Pancreas (tissue), 10 donors: ENCODE measurements around the gene CCNI2. TPM values are rescaled to one million over a fixed set of nuclear protein-coding genes. Genes with fewer than 3 reads are reported as not detected.

Source experiments
- ATAC-seq, 4 donors: fragments of 200-7000 bp; cut with Tn5 transposase; one replicate each; pipeline versions ENCODE4 v1.8.0 to v1.9.1; 2020; ENCODE audit warnings: mild to moderate bottlenecking in 4 of 4, moderate library complexity in 4 of 4
- DNase-seq, 6 donors: peaks; one replicate each; pipeline ENCODE4 v3.0.0-alpha.2; 2020
- FAIRE-seq: peaks from 2 replicates; lab custom pipeline; 2012; peaks lifted over from hg19 to GRCh38; lab: Jason Lieb, UNC
- H3K27ac ChIP-seq, 4 donors: fragments of 200-600 bp; sonication (generic); 1 replicate in 3 of 4; 2 replicates in 1 of 4; pipeline versions ENCODE4 v1.5.0 to v1.8.0; 2020
- H3K27me3 ChIP-seq, 4 donors: fragments of 200-600 bp; one replicate each; pipeline ENCODE4 v1.8.0; 2021
- H3K36me3 ChIP-seq, 3 donors: fragments of 200-600 bp; sonication (generic) in 1 of 3; one replicate each; pipeline versions ENCODE4 v1.5.0 to v1.8.0; 2020 to 2021
- H3K4me1 ChIP-seq, 3 donors: fragments of 200-600 bp; one replicate each; pipeline ENCODE4 v1.8.0; 2021
- H3K4me3 ChIP-seq, 4 donors: fragments of 200-600 bp; sonication (generic) in 2 of 4; one replicate each; pipeline versions ENCODE4 v1.5.0 to v1.8.0; 2020 to 2021
- H3K9me3 ChIP-seq, 4 donors: fragments of 200-600 bp; one replicate each; pipeline ENCODE4 v1.8.0; 2021
- WGBS, 2 donors: extraction: QIAGEN DNeasy Blood & Tissue Kit; methylation state at CpG; one replicate each; pipeline ENCODE4 v1.1.7; 2013; 5-methylcytosine and 5-hydroxymethylcytosine counted together
- intact Hi-C, 3 donors: fragments of 100-400 bp; cut with DNase I; formaldehyde crosslinking; loops; one replicate each; pipeline versions ENCODE4 v1.11.1 to v1.14.2; 2022
- polyA plus RNA-seq, 2 donors: library from polyadenylated mRNA; stranded (reverse); fragments of 200-250 nt; gene quantifications; one replicate each; pipeline ENCODE4 v1.2.3, GENCODE V29; 2013
- total RNA-seq, 6 donors: library from RNA; stranded (reverse); fragmentation: NEBNext Ultra II Directional in 4 of 6; extraction: Animal tissue kit (Norgen Biotek cat#: 25700) in 4 of 6; gene quantifications; one replicate each; pipeline versions ENCODE4 v1.2.1 to v1.2.4, GENCODE V29; 2021 to 2023
- TF ChIP-seq, protein P1 (sequence below), 4 donors: fragments of 200-600 bp; sonication (generic) in 3 of 4; IDR thresholded peaks; one replicate each; pipeline versions ENCODE4 v1.5.0 to v1.8.0; 2021; ENCODE audit warnings: antibody characterized with exemption in 4 of 4
- donor health status: healthy with polysubstance abuse.
- donor health status: DM: no; HTN: no; CAD: no; lungs with moderate emphysema.
- donor health status: DM: no; HTN: no; CAD: no.
- donor health status: control.
- donor health status: control.
- donor health status: Bipolar disorder and iron deficiency.
- donor health status: DM: yes; HTN: yes; CAD: no.
- donor health status: DM: no; HTN: no; CAD: no.
- donor health status: DM: no; HTN: no; CAD: no.
- donor health status: DM: yes; HTN: yes; CAD: no.

Gene CCNI2
- total and polyA plus RNA-seq, 8 donors, result 0.69 to 4.4 (median 1.3) TPM

DNA sequence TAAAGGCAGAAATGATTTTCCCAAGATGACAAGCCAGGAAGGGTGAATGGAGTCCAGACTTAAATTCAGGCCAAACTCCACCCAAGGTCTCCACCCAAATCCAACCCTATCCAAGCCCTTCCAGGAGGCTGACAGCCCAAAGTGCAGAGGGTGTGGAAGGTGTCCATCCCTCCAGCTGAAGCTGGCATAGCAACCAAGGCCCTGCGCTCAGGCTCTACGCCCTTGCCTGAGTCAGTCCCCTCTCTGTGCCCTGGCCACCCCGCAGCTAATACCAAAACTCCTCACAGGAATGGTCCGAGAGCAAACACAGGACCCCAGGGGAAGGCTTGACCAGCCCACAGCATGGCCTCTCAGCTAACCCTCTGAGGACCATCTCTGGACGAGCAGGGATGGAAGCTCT, 27.7 kb downstream of the CCNI2 start:
- Histone ChIP-seq H3K27me3 (no peaks in the 10 kb centered on the region), H3K36me3 (no peaks in the 10 kb centered on the region), H3K4me3 (peak overlapping the region in 1 of 4 donors; percentile 92), H3K9me3 (no peaks in the 10 kb centered on the region), H3K4me1 (peaks cover 0 to 14% (median 6%) of the 10 kb centered on the region in 3 donors), H3K27ac (no peak overlapping the region)
- DNase-seq, result no peak
- no peak for FAIRE-seq
- TF ChIP-seq, protein P1, sequence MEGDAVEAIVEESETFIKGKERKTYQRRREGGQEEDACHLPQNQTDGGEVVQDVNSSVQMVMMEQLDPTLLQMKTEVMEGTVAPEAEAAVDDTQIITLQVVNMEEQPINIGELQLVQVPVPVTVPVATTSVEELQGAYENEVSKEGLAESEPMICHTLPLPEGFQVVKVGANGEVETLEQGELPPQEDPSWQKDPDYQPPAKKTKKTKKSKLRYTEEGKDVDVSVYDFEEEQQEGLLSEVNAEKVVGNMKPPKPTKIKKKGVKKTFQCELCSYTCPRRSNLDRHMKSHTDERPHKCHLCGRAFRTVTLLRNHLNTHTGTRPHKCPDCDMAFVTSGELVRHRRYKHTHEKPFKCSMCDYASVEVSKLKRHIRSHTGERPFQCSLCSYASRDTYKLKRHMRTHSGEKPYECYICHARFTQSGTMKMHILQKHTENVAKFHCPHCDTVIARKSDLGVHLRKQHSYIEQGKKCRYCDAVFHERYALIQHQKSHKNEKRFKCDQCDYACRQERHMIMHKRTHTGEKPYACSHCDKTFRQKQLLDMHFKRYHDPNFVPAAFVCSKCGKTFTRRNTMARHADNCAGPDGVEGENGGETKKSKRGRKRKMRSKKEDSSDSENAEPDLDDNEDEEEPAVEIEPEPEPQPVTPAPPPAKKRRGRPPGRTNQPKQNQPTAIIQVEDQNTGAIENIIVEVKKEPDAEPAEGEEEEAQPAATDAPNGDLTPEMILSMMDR (IDR thresholded peaks at IDR 0.05), result no peak
- ATAC-seq, result no peak
- intact Hi-C loops, result no loop called here
- WGBS, 2 donors, result 87 to 94% methylated on average over 5 of the region's 5 CpGs

DNA sequence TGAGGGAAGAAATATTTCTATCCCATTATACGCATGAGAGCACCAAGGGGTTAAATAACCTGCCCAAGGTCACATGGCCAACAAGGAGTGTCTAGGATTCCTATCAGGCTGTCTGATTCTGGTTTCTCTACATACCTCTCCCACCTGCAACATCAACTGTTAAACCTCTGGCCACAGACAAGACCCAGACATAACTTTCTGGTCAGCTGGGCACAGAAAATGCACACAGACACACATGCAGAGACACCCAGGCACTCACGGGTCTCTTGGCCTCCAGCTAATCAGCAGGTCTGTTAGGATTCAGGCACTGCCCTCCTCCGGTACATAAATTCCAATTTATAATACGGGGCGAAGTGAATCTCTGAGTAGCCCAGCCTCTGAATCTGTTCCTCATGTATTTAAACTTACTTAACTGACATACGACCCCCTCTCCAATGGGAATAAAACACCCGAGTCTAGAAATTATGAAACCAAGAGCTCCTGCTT, 28.3 kb downstream of the CCNI2 start:
- Histone ChIP-seq H3K4me3 (peak overlapping the region in 2 of 4 donors; percentile 89 to 92), H3K4me1 (peaks cover 0 to 14% (median 6%) of the 10 kb centered on the region in 3 donors), H3K9me3 (no peaks in the 10 kb centered on the region), H3K27me3 (no peaks in the 10 kb centered on the region), H3K27ac (no peak overlapping the region), H3K36me3 (no peaks in the 10 kb centered on the region)
- DNase-seq (no peak), ATAC-seq (peak; percentile 12 to 55 (median 24)), FAIRE-seq (no peak)
- intact Hi-C loops, result no loop called here
- WGBS, 2 donors, result 16 to 23% methylated on average over 7 of the region's 7 CpGs
- TF ChIP-seq, protein P1 (IDR thresholded peaks at IDR 0.05), result no peak

DNA sequence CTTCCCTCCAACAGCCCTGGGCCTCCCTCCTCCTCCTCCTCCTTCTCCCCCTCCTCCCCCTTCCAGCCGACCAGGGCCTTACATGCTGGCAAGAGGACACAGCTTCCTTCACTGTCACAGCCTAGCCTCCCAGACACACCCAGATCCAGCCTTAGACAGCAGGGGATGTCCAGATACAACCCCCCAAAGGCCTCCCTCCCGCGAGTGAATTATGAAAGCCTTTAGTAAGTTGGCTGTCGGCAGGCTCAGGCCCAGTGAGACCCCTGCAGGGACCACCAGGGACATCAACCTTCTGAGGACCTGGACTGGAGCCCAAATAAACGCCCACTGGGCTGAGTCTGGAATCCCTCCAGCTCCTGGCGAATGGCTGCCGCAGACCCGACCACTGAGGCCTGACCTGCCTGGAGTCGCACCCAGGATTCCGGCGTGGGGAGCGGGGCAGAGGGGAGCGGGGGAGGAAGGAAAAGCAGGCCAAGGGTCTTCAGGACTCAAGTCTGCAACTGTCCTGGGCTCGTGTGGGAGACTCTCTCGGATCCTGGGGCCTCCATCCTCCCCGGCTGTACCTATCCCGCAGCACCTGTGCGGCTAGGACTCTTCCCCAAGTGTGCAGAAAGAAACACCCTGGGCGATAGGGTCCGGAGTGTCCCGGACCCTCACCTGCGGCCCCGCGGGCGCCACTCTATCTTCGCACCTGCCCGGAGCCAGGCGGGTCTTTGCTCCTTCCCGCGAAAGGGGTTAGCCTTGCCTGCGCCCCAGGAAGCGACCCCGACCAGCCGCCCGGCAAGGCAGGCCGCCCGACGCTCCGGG, 29.1 kb downstream of the CCNI2 start:
- 4 to 7% methylated on average over 27 to 39 of the region's 39 CpGs for WGBS, 2 donors

DNA sequence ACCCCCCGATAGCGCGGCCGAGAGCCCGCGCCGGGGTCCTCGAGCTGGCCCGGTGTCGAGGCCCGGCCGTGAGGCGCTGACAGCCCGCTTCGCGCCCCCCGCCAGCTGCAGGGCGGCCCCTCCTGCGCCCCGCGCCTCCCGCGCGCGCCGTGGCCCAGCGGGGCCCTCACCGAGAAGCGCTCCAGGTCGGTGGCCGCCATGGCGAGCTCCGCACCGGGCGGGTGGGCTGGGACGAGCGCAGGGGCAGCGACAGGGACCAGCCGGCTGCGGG, 29.6 kb downstream of the CCNI2 start:
- intact Hi-C loops, result no loop called here
- TF ChIP-seq, protein P1 (IDR thresholded peaks at IDR 0.05), result no peak
- WGBS, 2 donors, result 0 to 1% methylated on average over 19 to 40 of the region's 40 CpGs
- no peaks in the 10 kb centered on the region for H3K9me3 ChIP-seq
- ATAC-seq, result peak in 1 of 4 donors; percentile 37
- no peaks in the 10 kb centered on the region for H3K27me3 ChIP-seq
- H3K4me1 ChIP-seq, result peaks cover 0 to 14% (median 6%) of the 10 kb centered on the region in 3 donors
- peak overlapping the region; percentile 35 to 80 (median 68) for H3K27ac ChIP-seq
- no peaks in the 10 kb centered on the region for H3K36me3 ChIP-seq
- H3K4me3 ChIP-seq, result peak overlapping the region; percentile 63 to 92 (median 86)
- FAIRE-seq, result no peak
- DNase-seq, result no peak

More for the DNA sequence above, 29.1 kb downstream of the CCNI2 start:
- Histone ChIP-seq H3K36me3 (no peaks in the 10 kb centered on the region), H3K27me3 (no peaks in the 10 kb centered on the region), H3K27ac (peak overlapping the region in 3 of 4 donors; percentile 65 to 80 (median 72)), H3K9me3 (no peaks in the 10 kb centered on the region), H3K4me3 (peak overlapping the region; percentile 63 to 92 (median 86)), H3K4me1 (peaks cover 0 to 14% (median 6%) of the 10 kb centered on the region in 3 donors)
- ATAC-seq, result peak; percentile 9 to 59 (median 35)
- no peak for FAIRE-seq
- TF ChIP-seq, protein P1 (IDR thresholded peaks at IDR 0.05), result no peak
- DNase-seq, result peak in 3 of 6 donors; percentile 24 to 34 (median 30)
- intact Hi-C loops, result no loop called here
